ENCODE results near the gene RCOR3.
A peak's percentile ranks its signal among the peaks of the same experiment; 100 is the strongest.
"Not testable (repeated sequence)": the region's sequence is repeated elsewhere in the genome, so short reads cannot be mapped to it uniquely, and the experiment has no call there.

RCOR3 gene

DNA sequence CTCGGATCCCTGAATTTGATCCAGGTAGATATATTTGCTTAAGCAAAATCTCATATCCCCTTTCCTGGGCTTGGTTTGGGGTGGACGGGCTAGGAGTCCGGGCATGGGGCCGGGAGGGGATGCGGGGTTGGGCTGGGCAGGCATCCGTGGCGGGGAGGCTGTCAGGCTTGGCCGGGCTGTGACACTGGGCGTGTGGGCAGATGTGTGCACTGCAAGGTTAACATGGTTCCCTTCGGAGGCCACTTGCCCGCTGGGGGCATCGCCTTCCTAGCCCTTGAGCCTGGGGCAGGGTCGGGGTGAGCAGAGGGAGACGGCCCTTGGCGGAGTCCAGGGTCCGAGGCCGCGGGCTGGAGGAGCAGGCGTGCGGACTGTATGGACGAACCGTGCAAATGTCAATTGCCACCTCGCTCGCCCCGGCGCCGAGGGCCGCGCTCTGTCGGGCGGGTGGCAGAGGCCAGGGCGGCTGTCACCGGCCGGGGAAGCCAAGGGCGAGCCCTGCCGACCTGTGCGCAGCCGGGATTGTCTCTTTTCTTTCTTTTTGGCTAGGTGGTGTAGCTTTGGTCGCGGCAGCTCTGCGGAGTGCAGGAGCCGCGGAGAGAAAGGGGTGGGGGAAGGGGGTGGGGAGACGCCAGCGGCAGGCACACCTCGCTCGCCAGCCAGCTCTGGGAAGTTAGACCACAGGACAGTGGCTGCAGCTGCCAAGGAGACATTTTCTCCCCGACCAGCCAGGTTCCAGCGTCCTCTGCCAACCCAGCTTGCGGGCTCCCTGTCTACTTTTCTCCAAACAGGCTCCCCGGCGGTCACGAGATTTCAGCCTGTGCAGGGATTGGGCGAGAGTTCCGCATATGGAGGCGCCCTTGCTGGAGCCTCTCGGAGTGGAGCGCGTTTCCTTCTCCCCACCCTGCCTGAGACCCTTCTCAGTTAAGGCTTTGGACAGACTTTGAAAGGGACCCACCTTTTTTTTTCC is 1.3 kb downstream of the RCOR3 start:
- peak; percentile 72 to 83 (median 75) for DNase-seq

DNA sequence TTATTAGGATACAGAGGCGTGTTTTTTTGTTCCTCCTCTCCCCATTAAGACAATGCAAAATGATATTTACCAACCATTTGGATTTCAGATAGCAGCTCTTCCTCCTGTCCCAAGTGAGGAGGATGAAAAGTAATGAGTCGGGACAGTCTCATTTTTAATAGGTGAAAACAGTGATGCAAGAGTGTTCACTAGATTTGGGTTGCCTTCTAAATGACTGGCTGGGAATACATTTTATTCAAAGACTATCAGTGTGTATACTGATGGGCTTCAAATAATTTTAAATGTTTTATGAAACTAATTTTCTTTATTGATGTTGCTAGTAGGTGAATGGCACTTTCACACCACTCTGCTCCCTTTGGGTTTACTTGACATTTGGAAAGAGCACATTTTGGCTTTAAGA is 2.1 kb downstream of the RCOR3 start:
- DNase-seq = no peak

GRCh38 chr1:211263022-211263421 is 3.9 kb downstream of the RCOR3 start:
- DNase-seq = not testable (repeated sequence)

GRCh38 chr1:211267204-211267857 is 8.2 kb downstream of the RCOR3 start:
- no peak for DNase-seq

DNA sequence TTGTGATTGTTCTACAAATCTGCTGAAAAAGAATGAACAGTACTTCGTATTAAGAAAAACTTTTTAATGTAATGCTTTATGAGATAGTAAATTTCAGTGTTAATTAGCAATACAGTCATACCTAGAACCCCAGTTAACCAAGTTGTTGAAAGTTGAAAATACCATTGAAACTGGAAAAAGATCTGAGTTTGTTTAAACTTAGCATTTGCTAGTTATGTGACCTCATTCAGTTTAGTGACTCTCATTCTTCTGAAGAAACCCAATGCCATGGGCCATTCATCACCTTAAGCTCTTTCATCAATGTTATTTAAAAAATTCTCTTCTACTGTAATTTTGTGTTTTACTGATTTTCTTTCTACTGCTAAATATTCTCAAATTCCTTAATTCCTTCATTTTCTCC is 20.2 kb downstream of the RCOR3 start:
- DNase-seq = no peak

- DNase-seq = no peak
Measured at GRCh38 chr1:211280910-211281309, 21.7 kb downstream of the RCOR3 start.

- DNase-seq = no peak
Measured at GRCh38 chr1:211281320-211282022, 22.3 kb downstream of the RCOR3 start.

DNA sequence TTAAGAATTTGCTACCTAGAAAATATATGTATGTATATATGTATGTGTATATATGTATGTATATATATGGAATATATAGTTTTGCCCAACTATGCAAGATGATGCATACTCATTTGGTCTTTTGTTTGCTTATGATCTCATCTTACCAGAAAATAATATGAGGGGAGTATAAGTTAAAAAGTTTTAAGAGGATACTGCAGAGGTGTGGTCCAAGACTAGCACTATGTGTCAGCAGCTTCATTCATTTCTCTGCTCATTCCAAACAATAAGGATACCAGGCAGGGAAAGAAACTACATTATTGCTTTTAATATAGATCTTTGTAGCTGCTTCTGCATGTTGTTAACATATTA is 22.8 kb downstream of the RCOR3 start:
- DNase-seq = no peak

GRCh38 chr1:211285196-211285595 is 26.0 kb downstream of the RCOR3 start:
- no peak for DNase-seq

GRCh38 chr1:211287218-211287617 is 28.1 kb downstream of the RCOR3 start:
- DNase-seq = peak in 1 of 3 donors; percentile 38

GRCh38 chr1:211292411-211292810 is 33.2 kb downstream of the RCOR3 start:
- no peak for DNase-seq

DNA sequence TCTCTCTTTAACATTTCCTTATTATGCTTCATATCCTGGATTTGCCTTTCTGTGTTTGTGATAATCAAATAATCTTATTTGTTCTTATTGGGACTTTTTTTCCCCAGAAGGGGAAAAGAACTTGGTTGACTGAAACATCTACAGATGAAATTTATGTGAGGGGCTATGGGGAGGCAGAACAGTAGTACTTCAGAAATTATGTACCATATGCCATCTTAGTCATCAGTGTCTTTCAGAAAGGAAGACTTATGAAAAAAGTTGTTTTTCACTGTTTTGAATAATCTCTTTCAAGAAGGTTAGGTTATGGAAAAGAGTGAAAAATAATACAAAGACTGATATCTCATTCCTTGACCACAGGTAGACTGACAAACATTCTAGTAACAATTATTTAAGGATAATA is 37.2 kb downstream of the RCOR3 start:
- DNase-seq = no peak

GRCh38 chr1:211305044-211305443 is 45.9 kb downstream of the RCOR3 start:
- no peak for DNase-seq

DNA sequence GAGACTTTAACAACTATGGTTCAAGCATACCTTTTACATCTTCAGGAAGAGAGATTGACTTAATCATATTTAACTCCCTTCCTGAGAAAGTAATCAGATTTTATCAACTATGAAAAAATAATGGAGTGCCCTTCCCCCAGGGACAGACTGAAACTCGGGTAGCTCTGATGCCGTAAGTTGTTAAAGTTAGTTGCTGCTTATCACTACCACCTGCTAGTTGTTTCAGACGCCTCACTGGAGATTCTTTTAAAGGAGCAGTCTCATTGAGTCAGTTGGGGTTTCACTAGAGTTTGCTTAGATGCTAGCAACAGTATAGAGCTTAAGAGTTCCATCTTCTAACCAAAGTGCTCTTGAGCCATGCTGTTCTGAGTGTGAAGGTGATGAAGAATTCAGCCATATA is 50.5 kb downstream of the RCOR3 start:
- DNase-seq = no peak

DNA sequence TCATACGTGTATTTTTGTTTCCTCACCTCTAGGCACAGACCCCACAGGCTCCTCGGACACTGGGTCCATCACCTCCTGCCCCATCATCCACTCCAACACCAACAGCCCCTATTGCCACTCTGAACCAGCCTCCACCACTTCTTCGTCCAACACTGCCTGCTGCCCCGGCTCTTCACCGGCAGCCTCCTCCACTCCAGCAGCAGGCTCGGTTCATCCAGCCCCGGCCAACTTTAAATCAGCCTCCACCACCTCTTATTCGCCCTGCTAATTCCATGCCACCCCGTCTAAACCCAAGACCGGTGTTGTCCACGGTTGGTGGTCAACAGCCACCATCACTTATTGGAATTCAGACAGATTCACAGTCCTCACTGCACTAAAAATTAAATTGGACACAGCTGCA is 54.2 kb downstream of the RCOR3 start:
- no peak for DNase-seq

DNA sequence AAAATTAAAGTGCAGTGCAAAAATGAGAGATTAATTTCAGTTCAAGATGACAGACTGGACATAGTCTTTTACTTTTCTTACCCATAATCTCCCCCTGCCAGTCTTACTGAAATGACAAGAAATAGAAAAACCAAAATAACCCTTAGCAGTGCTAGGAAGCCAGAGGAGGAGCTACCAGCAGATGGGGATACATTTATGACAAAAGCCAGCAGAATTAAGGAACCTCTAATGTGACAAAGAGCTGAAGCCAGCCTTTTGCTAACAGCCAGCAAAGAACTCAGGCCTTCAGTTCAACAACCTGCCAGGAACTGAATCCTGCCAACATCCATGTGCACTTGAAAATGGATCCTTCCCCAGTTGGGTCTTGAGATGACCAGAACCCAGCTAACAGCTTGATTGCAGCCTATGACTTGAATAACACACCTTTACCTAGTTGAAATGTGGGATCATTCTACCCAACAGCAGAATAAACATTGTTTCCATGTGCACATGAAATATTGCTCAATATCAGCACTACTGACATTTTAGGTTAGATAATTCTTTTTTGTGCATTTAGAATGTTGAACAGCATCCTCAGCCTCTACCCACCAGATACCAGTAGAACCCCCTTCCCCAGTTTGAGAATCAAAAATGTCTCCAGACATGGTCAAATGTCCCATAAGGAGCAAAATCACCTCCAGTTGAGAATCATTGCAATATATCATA is 59.6 kb downstream of the RCOR3 start:
- peak; percentile 19 to 41 (median 34) for DNase-seq

DNA sequence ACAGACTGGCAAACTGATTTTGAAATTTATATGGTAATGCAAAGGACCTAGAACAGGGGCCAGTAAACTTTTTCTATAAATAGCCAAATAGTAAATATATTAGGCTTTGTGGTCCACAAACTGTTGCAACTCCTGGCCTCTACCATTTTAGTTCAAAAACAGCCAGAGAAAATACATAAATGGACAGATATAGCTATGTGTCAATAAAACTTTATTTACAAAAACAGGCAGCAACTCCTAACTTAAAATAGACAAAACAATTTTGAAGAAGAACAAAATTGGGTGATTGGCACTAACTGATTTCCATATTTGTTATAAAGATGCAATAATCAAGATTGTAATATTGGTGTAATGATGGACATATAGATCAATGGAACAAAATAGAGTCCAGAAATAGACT is 60.7 kb downstream of the RCOR3 start:
- DNase-seq = no peak

GRCh38 chr1:211320980-211321379 is 61.8 kb downstream of the RCOR3 start:
- no peak for DNase-seq

- not testable (repeated sequence) for DNase-seq
Measured at GRCh38 chr1:211321646-211322045, 62.5 kb downstream of the RCOR3 start.

- peak; percentile 70 to 79 (median 77) for DNase-seq
Measured at GRCh38 chr1:211323156-211324063, 64.2 kb downstream of the RCOR3 start.

- no peak for DNase-seq
Measured at GRCh38 chr1:211324992-211325775, 66.0 kb downstream of the RCOR3 start.
